ENCODE measurements around the gene SMARCA2. TPM values are rescaled to one million over a fixed set of nuclear protein-coding genes. Genes with fewer than 3 reads are reported as not detected.

SMARCA2 gene
- total and polyA plus RNA-seq, 9 of the 15 experiments (the other 6 are each of a cell fraction or from before 2014, with no cell fraction given): 8.0 to 34.8 (median 25.5) TPM

DNA sequence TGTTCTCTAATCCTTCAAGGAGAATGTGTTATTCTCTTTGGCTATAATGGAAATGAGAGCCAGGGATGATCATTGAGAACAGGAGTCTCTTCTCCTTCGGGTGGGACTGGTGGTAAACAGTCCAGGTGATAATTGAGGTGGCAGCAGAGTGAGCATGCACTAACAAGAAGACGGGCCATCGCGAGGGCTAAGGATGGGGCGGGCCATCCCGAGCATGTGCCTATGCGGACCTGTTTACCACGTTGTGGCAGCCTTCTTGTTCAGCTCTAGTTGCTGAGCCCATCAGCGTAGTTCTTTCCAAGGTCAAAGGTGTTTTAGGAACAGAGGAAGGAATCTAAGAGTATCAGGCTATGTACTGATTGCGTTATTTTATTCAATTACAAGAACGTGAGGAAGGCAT lies 180.1 kb downstream of the SMARCA2 start:
- H3K36me3 ChIP-seq (ENCODE audit: control insufficient read depth, insufficient read depth, low read length): peaks cover 22% of the 10 kb centered on the region; the same call in 2 of the 3 replicates
- in situ Hi-C loops (cut with MboI) (no loop called here), intact Hi-C loops (cut with micrococcal nuclease) (no loop called here)
- H3K4me1 ChIP-seq (replicated peaks in 1 of 2; ENCODE audit: control insufficient read depth in 2 of 2, insufficient read depth in 2 of 2, low read length in 2 of 2): no peaks in the 10 kb centered on the region
- H3K4me2 ChIP-seq (ENCODE audit: insufficient read depth, low read length): no peak overlapping the region
- no peaks in the 10 kb centered on the region for H3K27me3 ChIP-seq (ENCODE audit: control insufficient read depth in 2 of 2, insufficient read depth in 2 of 2, low read length in 2 of 2)
- H3K9ac ChIP-seq (ENCODE audit: insufficient read depth in 1 of 2, low read depth in 2 of 2, low read length in 2 of 2): no peak overlapping the region
- no peak overlapping the region for H3K4me3 ChIP-seq
- ATAC-seq: no peak
- no peaks in the 10 kb centered on the region for H3K9me1 ChIP-seq (ENCODE audit: control insufficient read depth, insufficient read depth, low read length)
- H3K79me2 ChIP-seq (ENCODE audit: control insufficient read depth, insufficient read depth, low read length): no peaks in the 10 kb centered on the region
- TF ChIP-seq TCF7L2 (IDR thresholded peaks at IDR 0.05; ENCODE audit: low read depth, low read length) (no peak), SMAD2 (IDR thresholded peaks at IDR 0.05; ENCODE audit: low read depth, low read length) (no peak), ZNF124 (CRISPR knock-in tag; IDR thresholded peaks at IDR 0.05) (no peak), ZNF431 (CRISPR knock-in tag; IDR thresholded peaks at IDR 0.05) (no peak)
- H2AFZ ChIP-seq (ENCODE audit: low read depth, low read length): no peak overlapping the region
- BruUV-seq (replicated peaks): no TSS peak
- no peak for DNase-seq (ENCODE audit: extremely low read depth in 1 of 4, low spot score in 3 of 4)
- ChIA-PET CTCF (ENCODE audit: low intra/inter-chr PET ratio) (no interaction called here), POLR2A (no interaction called here)
- no peak for FAIRE-seq
- H3K27ac ChIP-seq (ENCODE audit: extremely low read depth, low read depth, low read length): no peak overlapping the region
- WGBS (ENCODE audit: insufficient coverage, low coverage, missing lambda C conversion rate): 81% methylated on average over 7 of the region's 11 CpGs
- no peaks in the 10 kb centered on the region for H4K20me1 ChIP-seq (replicated peaks; ENCODE audit: control insufficient read depth, insufficient read depth, low read length)
- H3K9me3 ChIP-seq (replicated peaks; ENCODE audit: control insufficient read depth, insufficient read depth, low read depth, low read length): no peaks in the 10 kb centered on the region

DNA sequence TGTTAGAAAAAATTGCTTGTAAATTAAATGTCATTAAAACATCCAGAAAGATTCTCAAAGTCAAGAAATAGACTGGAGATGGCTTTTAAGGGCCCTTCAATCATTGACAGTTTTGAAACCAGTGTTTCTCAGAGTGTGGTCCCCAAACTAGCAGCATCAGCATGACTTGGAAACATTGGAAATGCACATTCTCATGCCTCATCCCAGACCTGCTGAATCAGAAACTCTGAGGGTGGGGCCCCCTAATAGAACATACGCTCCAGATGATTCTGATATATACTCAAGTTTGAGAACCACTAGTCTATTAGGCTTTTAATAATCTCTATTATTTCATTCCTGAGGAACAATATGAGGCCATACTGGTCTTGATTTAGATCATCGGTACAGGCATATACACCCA lies 181.6 kb downstream of the SMARCA2 start:
- no TSS peak for BruUV-seq (replicated peaks)
- intact Hi-C loops (cut with micrococcal nuclease): no loop called here
- in situ Hi-C loops (cut with MboI): no loop called here
- ChIA-PET POLR2A (no interaction called here), CTCF (ENCODE audit: low intra/inter-chr PET ratio) (no interaction called here)
- Histone ChIP-seq H4K20me1 (replicated peaks; ENCODE audit: control insufficient read depth, insufficient read depth, low read length) (no peaks in the 10 kb centered on the region), H3K4me2 (ENCODE audit: insufficient read depth, low read length) (no peak overlapping the region), H3K9ac (ENCODE audit: insufficient read depth in 1 of 2, low read depth in 2 of 2, low read length in 2 of 2) (no peak overlapping the region), H3K27me3 (ENCODE audit: control insufficient read depth in 2 of 2, insufficient read depth in 2 of 2, low read length in 2 of 2) (no peaks in the 10 kb centered on the region), H3K4me1 (replicated peaks in 1 of 2; ENCODE audit: control insufficient read depth in 2 of 2, insufficient read depth in 2 of 2, low read length in 2 of 2) (no peaks in the 10 kb centered on the region), H3K4me3 (no peak overlapping the region), H3K9me1 (ENCODE audit: control insufficient read depth, insufficient read depth, low read length) (no peaks in the 10 kb centered on the region), H2AFZ (ENCODE audit: low read depth, low read length) (no peak overlapping the region), H3K27ac (ENCODE audit: extremely low read depth, low read depth, low read length) (no peak overlapping the region), H3K9me3 (replicated peaks; ENCODE audit: control insufficient read depth, insufficient read depth, low read depth, low read length) (no peaks in the 10 kb centered on the region), H3K36me3 (ENCODE audit: control insufficient read depth, insufficient read depth, low read length) (peaks cover 12% of the 10 kb centered on the region; the same call in 2 of the 3 replicates), H3K79me2 (ENCODE audit: control insufficient read depth, insufficient read depth, low read length) (no peaks in the 10 kb centered on the region)
- no peak for DNase-seq (ENCODE audit: extremely low read depth in 1 of 4, low spot score in 3 of 4)
- no peak for ATAC-seq
- 74% methylated on average over 2 of the region's 2 CpGs for WGBS (ENCODE audit: insufficient coverage, low coverage, missing lambda C conversion rate)
- FAIRE-seq: no peak
- TF ChIP-seq CHD4 (IDR thresholded peaks at IDR 0.05; ENCODE audit: insufficient read depth, insufficient replicate concordance, low read depth, low read length, poor library complexity, severe bottlenecking) (no peak), HDAC3 (IDR thresholded peaks at IDR 0.05; ENCODE audit: borderline replicate concordance, partially characterized antibody) (no peak), PHB2 (IDR thresholded peaks at IDR 0.05; ENCODE audit: low read depth) (no peak), EP400 (IDR thresholded peaks at IDR 0.05) (no peak), ZNF347 (CRISPR knock-in tag; IDR thresholded peaks at IDR 0.05; ENCODE audit: low read depth) (no peak), ZNF431 (CRISPR knock-in tag; IDR thresholded peaks at IDR 0.05) (no peak), ZNF785 (CRISPR knock-in tag; IDR thresholded peaks at IDR 0.05) (no peak), SMAD1 (IDR thresholded peaks at IDR 0.05; ENCODE audit: low read depth, low read length, partially characterized antibody) (no peak), HNRNPL (IDR thresholded peaks at IDR 0.05; ENCODE audit: low read depth, low read length) (no peak), SAFB2 (IDR thresholded peaks at IDR 0.05; ENCODE audit: borderline replicate concordance, low read depth, low read length, severe bottlenecking) (no peak), ADNP (tag; IDR thresholded peaks at IDR 0.05) (no peak), CBFB (CRISPR knock-in tag; IDR thresholded peaks at IDR 0.05) (no peak), ZC3H4 (CRISPR knock-in tag; IDR thresholded peaks at IDR 0.05; ENCODE audit: borderline replicate concordance) (no peak), SNIP1 (IDR thresholded peaks at IDR 0.05; ENCODE audit: low read depth) (no peak)
- TF ChIP-seq, protein P1, sequence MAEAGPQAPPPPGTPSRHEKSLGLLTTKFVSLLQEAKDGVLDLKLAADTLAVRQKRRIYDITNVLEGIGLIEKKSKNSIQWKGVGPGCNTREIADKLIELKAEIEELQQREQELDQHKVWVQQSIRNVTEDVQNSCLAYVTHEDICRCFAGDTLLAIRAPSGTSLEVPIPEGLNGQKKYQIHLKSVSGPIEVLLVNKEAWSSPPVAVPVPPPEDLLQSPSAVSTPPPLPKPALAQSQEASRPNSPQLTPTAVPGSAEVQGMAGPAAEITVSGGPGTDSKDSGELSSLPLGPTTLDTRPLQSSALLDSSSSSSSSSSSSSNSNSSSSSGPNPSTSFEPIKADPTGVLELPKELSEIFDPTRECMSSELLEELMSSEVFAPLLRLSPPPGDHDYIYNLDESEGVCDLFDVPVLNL (CRISPR knock-in tag; IDR thresholded peaks at IDR 0.05; ENCODE audit: low read depth): no peak

Measured in K562 (cell line).